LNCaP clone FGC (cell line): ENCODE results near the gene TFF3.

Experiments
- DNase-seq: peaks from one replicate; pipeline ENCODE4 v3.0.0-alpha.2; 2011; ENCODE audit warnings: low read depth
- H3K4me3 ChIP-seq: 2 replicates; pipeline ENCODE4 v1.5.1; 2011; ENCODE audit warnings: mild to moderate bottlenecking, low read depth, low read length, control low read depth
- CTCF ChIP-seq: IDR thresholded peaks from 2 replicates; pipeline ENCODE4 v1.5.1; 2012; ENCODE audit warnings: mild to moderate bottlenecking; ENCODE audit not compliant: control insufficient read depth, insufficient read depth; ENCODE audit errors: extremely low read depth

The TFF3 gene

GRCh38 chr21:42304556-42305454, 10.4 kb downstream of the TFF3 start:
- no peak for TF ChIP-seq CTCF
- DNase-seq = no peak
- H3K4me3 ChIP-seq = no peak overlapping the region

GRCh38 chr21:42303443-42303842, 11.8 kb downstream of the TFF3 start:
- no peak overlapping the region for H3K4me3 ChIP-seq
- no peak for TF ChIP-seq CTCF
- DNase-seq = no peak

- no peak for TF ChIP-seq CTCF
- DNase-seq = no peak
- H3K4me3 ChIP-seq = no peak overlapping the region
These were observed 12.4 kb downstream of the TFF3 start for GRCh38 chr21:42302794-42303193.

GRCh38 chr21:42302076-42302650, 13.0 kb downstream of the TFF3 start:
- no peak for TF ChIP-seq CTCF
- no peak for DNase-seq
- H3K4me3 ChIP-seq = no peak overlapping the region

GRCh38 chr21:42301371-42302075, 13.7 kb downstream of the TFF3 start:
- TF ChIP-seq CTCF = no peak
- H3K4me3 ChIP-seq = no peak overlapping the region
- no peak for DNase-seq

- H3K4me3 ChIP-seq = no peak overlapping the region
- TF ChIP-seq CTCF = no peak
- no peak for DNase-seq
These were observed 14.3 kb downstream of the TFF3 start for GRCh38 chr21:42300956-42301355.
